ENCODE results near the gene KCTD18.

- TF ChIP-seq POLR2A (IDR thresholded peaks at IDR 0.05; ENCODE audit: low read depth, low read length) (no peak), POLR2AphosphoS5 (IDR thresholded peaks at IDR 0.05; ENCODE audit: low read depth, low read length) (no peak), TAF1 (IDR thresholded peaks at IDR 0.05; ENCODE audit: borderline replicate concordance, low read depth, low read length) (no peak)
These were observed 19.9 kb downstream of the KCTD18 start for GRCh38 chr2:200490001-200490400.

Measured in GM12892 (cell line).